GM23248 (cell line): ENCODE measurements around the gene NCOA5. TPM values are rescaled to one million over a fixed set of nuclear protein-coding genes. Genes with fewer than 3 reads are reported as not detected.

ENCODE experiments used
- DNase-seq: peaks from one replicate; pipeline ENCODE4 v3.0.0-alpha.2; 2015
- H2AFZ ChIP-seq: fragments of 200-600 bp; sonication (generic); 2 replicates; pipeline ENCODE4 v1.6.1; 2016; ENCODE audit warnings: antibody characterized with exemption
- H3F3A ChIP-seq: fragments of 200-600 bp; sonication (generic); 2 replicates; pipeline ENCODE4 v1.6.1; 2016; ENCODE audit warnings: mild to moderate bottlenecking, antibody characterized with exemption, mixed run types; ENCODE audit not compliant: insufficient read depth
- H3K27ac ChIP-seq: fragments of 200-600 bp; sonication (generic); 2 replicates; pipeline ENCODE4 v1.5.1; 2016; ENCODE audit warnings: mild to moderate bottlenecking
- H3K27me3 ChIP-seq: fragments of 200-600 bp; sonication (generic); replicated peaks from 2 replicates; pipeline ENCODE4 v1.6.1; 2016; ENCODE audit warnings: mild to moderate bottlenecking; ENCODE audit not compliant: insufficient read depth
- H3K36me3 ChIP-seq: fragments of 200-600 bp; sonication (generic); 2 replicates; pipeline ENCODE4 v1.6.1; 2016; ENCODE audit warnings: low read depth, mild to moderate bottlenecking
- H3K4me1 ChIP-seq: fragments of 200-600 bp; sonication (generic); 2 replicates; pipeline ENCODE4 v1.6.1; 2016; ENCODE audit warnings: mild to moderate bottlenecking; ENCODE audit not compliant: insufficient read depth
- H3K4me2 ChIP-seq: fragments of 200-600 bp; sonication (generic); one replicate; pipeline ENCODE4 v1.6.1; 2016; ENCODE audit warnings: mild to moderate bottlenecking; ENCODE audit not compliant: unreplicated experiment
- H3K4me3 ChIP-seq: fragments of 200-600 bp; sonication (generic); 2 replicates; pipeline ENCODE4 v1.5.1; 2016; ENCODE audit warnings: mild to moderate bottlenecking
- H3K79me2 ChIP-seq: fragments of 200-600 bp; sonication (generic); 2 replicates; pipeline ENCODE4 v1.6.1; 2016; ENCODE audit warnings: mild to moderate bottlenecking; ENCODE audit not compliant: insufficient read depth
- H3K9ac ChIP-seq: fragments of 200-600 bp; sonication (generic); 2 replicates; pipeline ENCODE4 v1.6.1; 2016; ENCODE audit warnings: mild to moderate bottlenecking
- H3K9me2 ChIP-seq: fragments of 200-600 bp; sonication (generic); 2 replicates; pipeline ENCODE4 v1.6.1; 2016; ENCODE audit warnings: mixed run types, mild to moderate bottlenecking, moderate library complexity; ENCODE audit not compliant: insufficient read depth
- H3K9me3 ChIP-seq: fragments of 200-600 bp; sonication (generic); one replicate; pipeline ENCODE4 v1.6.1; 2017; ENCODE audit warnings: low read depth
- H4K20me1 ChIP-seq: fragments of 200-600 bp; sonication (generic); 2 replicates; pipeline ENCODE4 v1.6.0; 2016; ENCODE audit not compliant: insufficient read depth
- EZH2 ChIP-seq: fragments of 200-600 bp; sonication (generic); IDR thresholded peaks from 2 replicates; pipeline ENCODE4 v1.6.1; 2018; ENCODE audit warnings: antibody characterized with exemption, mild to moderate bottlenecking; ENCODE audit not compliant: insufficient read depth, poor library complexity, severe bottlenecking
- EZH2phosphoT487 ChIP-seq: fragments of 200-600 bp; sonication (generic); IDR thresholded peaks from 2 replicates; pipeline ENCODE4 v1.6.1; 2018; ENCODE audit warnings: antibody characterized with exemption, moderate library complexity, mild to moderate bottlenecking, low read depth; ENCODE audit not compliant: insufficient read depth
- WGBS, 2 experiments: methylation state at CpG; one replicate each; pipeline ENCODE4 v1.1.6; 2015 to 2017; ENCODE audit warnings: low lambda C conversion rate in 2 of 2, low coverage in 1 of 2; ENCODE audit errors: missing lambda C conversion rate in 2 of 2; 5-methylcytosine and 5-hydroxymethylcytosine counted together
- in situ Hi-C: fragments of 300-500 bp; cut with MboI; formaldehyde crosslinking; loops from 2 replicates; pipeline ENCODE4 v1.15.0; 2020
- polyA plus RNA-seq: library from polyadenylated mRNA; unstranded; fragments of >200 nt; fragmentation: Nextera tagmentation; extraction: Ambion mirVana; gene quantifications from 2 replicates; pipeline ENCODE4 v1.2.1, GENCODE V29; 2016
- total RNA-seq: library from RNA; depleted of rRNA; stranded (reverse); fragments of >200 nt; shearing (Covaris generic); gene quantifications from 2 replicates; pipeline ENCODE4 v1.2.3, GENCODE V29; 2014

Gene NCOA5
- total and polyA plus RNA-seq, 2 experiments from 2014 or later = 15.3 to 20.4 TPM

GRCh38 chr20:46065006-46065405, 24.8 kb downstream of the NCOA5 start:
- no peaks in the 10 kb centered on the region for H3K9me3 ChIP-seq
- no peak for TF ChIP-seq EZH2
- no peak for TF ChIP-seq EZH2phosphoT487
- H3K27me3 ChIP-seq = no peaks in the 10 kb centered on the region
- H3K79me2 ChIP-seq = peaks cover 11% of the 10 kb centered on the region; the same call in 1 of the 2 replicates
- no peak overlapping the region for H3K4me3 ChIP-seq
- no peaks in the 10 kb centered on the region for H3K4me1 ChIP-seq
- no peak overlapping the region for H3K4me2 ChIP-seq
- no peak overlapping the region for H2AFZ ChIP-seq
- no peaks in the 10 kb centered on the region for H3K9me2 ChIP-seq
- no peak for DNase-seq
- peaks cover 53% of the 10 kb centered on the region for H3K36me3 ChIP-seq
- WGBS, 2 experiments = 87 to 88% methylated on average over 9 of the region's 9 CpGs
- H4K20me1 ChIP-seq = no peaks in the 10 kb centered on the region
- H3K27ac ChIP-seq = no peak overlapping the region
- in situ Hi-C loops = no loop called here
- H3F3A ChIP-seq = 0 out of 2 replicates have a peak, but pooled peaks cover under 1% of the 10 kb centered on the region
- no peak overlapping the region for H3K9ac ChIP-seq

GRCh38 chr20:46063652-46064054, 26.1 kb downstream of the NCOA5 start:
- in situ Hi-C loops = no loop called here
- Histone ChIP-seq H2AFZ (no peak overlapping the region), H3K9ac (no peak overlapping the region), H3K27ac (no peak overlapping the region), H3K79me2 (no peaks in the 10 kb centered on the region), H3F3A (0 out of 2 replicates have a peak, but pooled peaks cover 8% of the 10 kb centered on the region), H3K27me3 (no peaks in the 10 kb centered on the region), H3K4me3 (no peak overlapping the region), H3K36me3 (peaks cover 48% of the 10 kb centered on the region), H3K9me3 (no peaks in the 10 kb centered on the region), H3K9me2 (no peaks in the 10 kb centered on the region), H3K4me2 (no peak overlapping the region), H4K20me1 (no peaks in the 10 kb centered on the region), H3K4me1 (peaks cover under 1% of the 10 kb centered on the region; the same call in 1 of the 2 replicates)
- 66 to 67% methylated on average over 3 of the region's 3 CpGs for WGBS, 2 experiments
- TF ChIP-seq EZH2phosphoT487 (no peak), EZH2 (no peak)
- no peak for DNase-seq

GRCh38 chr20:46063151-46063550, 26.6 kb downstream of the NCOA5 start:
- peaks cover 5% of the 10 kb centered on the region; the same call in 1 of the 2 replicates for H3K4me1 ChIP-seq
- TF ChIP-seq EZH2phosphoT487 = no peak
- no peak for TF ChIP-seq EZH2
- no peak overlapping the region for H3K27ac ChIP-seq
- no peak overlapping the region for H2AFZ ChIP-seq
- no peak overlapping the region for H3K4me3 ChIP-seq
- H4K20me1 ChIP-seq = no peaks in the 10 kb centered on the region
- no peaks in the 10 kb centered on the region for H3K79me2 ChIP-seq
- in situ Hi-C loops = no loop called here
- H3K9ac ChIP-seq = no peak overlapping the region
- H3K4me2 ChIP-seq = no peak overlapping the region
- no peaks in the 10 kb centered on the region for H3K9me3 ChIP-seq
- DNase-seq = no peak
- H3K27me3 ChIP-seq = no peaks in the 10 kb centered on the region
- peaks cover 43% of the 10 kb centered on the region for H3K36me3 ChIP-seq
- 0 out of 2 replicates have a peak, but pooled peaks cover 8% of the 10 kb centered on the region for H3F3A ChIP-seq
- 94 to 97% methylated on average over 7 to 8 of the region's 8 CpGs for WGBS, 2 experiments
- no peaks in the 10 kb centered on the region for H3K9me2 ChIP-seq

GRCh38 chr20:46062621-46063020, 27.1 kb downstream of the NCOA5 start:
- no peaks in the 10 kb centered on the region for H3K9me2 ChIP-seq
- no peak for DNase-seq
- no peak overlapping the region for H3K27ac ChIP-seq
- no peak overlapping the region for H3K4me2 ChIP-seq
- peaks cover 7% of the 10 kb centered on the region; the same call in 1 of the 2 replicates for H3K4me1 ChIP-seq
- no peak overlapping the region for H2AFZ ChIP-seq
- H3K9ac ChIP-seq = no peak overlapping the region
- no peak overlapping the region for H3K4me3 ChIP-seq
- 0 out of 2 replicates have a peak, but pooled peaks cover 8% of the 10 kb centered on the region for H3F3A ChIP-seq
- H3K36me3 ChIP-seq = peaks cover 38% of the 10 kb centered on the region
- H3K9me3 ChIP-seq = no peaks in the 10 kb centered on the region
- in situ Hi-C loops = no loop called here
- TF ChIP-seq EZH2phosphoT487 (no peak), EZH2 (no peak)
- no peaks in the 10 kb centered on the region for H4K20me1 ChIP-seq
- WGBS, 2 experiments = 77 to 88% methylated on average over 12 of the region's 12 CpGs
- H3K79me2 ChIP-seq = no peaks in the 10 kb centered on the region
- H3K27me3 ChIP-seq = no peaks in the 10 kb centered on the region

GRCh38 chr20:46062151-46062550, 27.6 kb downstream of the NCOA5 start:
- H3K4me2 ChIP-seq = no peak overlapping the region
- in situ Hi-C loops = no loop called here
- H3K79me2 ChIP-seq = no peaks in the 10 kb centered on the region
- H3K9me2 ChIP-seq = no peaks in the 10 kb centered on the region
- H3K9me3 ChIP-seq = no peaks in the 10 kb centered on the region
- no peak for DNase-seq
- TF ChIP-seq EZH2phosphoT487 (no peak), EZH2 (no peak)
- peaks cover 7% of the 10 kb centered on the region; the same call in 1 of the 2 replicates for H3K4me1 ChIP-seq
- H3K27ac ChIP-seq = no peak overlapping the region
- 0 out of 2 replicates have a peak, but pooled peaks cover 8% of the 10 kb centered on the region for H3F3A ChIP-seq
- H3K9ac ChIP-seq = no peak overlapping the region
- H2AFZ ChIP-seq = no peak overlapping the region
- H4K20me1 ChIP-seq = no peaks in the 10 kb centered on the region
- WGBS, 2 experiments = 97 to 98% methylated on average over 4 of the region's 4 CpGs
- H3K4me3 ChIP-seq = no peak overlapping the region
- peaks cover 34% of the 10 kb centered on the region for H3K36me3 ChIP-seq
- no peaks in the 10 kb centered on the region for H3K27me3 ChIP-seq
